ENCODE results near the gene SLC12A7. TPM values are rescaled to one million over a fixed set of nuclear protein-coding genes. Genes with fewer than 3 reads are reported as not detected.

Gene SLC12A7
- total RNA-seq, 2 experiments from 2014 or later = 31.5 to 37.5 TPM

DNA sequence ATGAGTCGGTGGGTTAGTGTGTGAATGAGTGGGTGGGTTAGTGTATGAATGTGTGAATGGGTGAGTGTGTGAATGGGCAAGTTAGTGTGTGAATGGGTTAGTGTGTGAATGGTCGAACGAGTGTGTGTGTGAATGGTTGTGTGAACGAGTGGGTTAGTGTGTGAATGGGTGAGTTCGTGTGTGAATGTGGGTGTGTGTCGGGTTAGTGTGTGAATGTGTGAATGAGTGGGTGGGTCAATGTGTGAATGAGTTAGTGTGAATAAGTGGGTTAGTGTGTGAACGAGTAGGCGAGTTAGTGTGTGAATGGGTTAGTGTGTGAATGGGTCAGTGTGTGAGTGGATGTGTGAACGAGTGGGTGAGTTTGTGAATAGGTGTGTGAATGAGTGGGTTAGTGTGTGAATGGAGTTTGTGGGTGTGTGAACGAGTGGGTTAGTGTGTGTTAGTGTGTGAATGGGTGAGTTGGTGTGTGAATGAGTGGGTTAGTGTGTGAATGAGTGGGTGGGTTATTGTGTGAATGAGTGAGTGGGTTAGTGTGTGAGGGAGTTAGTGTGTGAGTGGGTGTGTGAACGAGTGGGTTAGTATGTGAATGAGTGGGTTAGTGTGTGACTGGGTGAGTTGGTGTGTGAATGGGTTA lies 64.4 kb downstream of the SLC12A7 start:
- peaks cover 40% of the 10 kb centered on the region for H3K36me3 Mint-ChIP-seq
- H3K9me3 Mint-ChIP-seq = peaks cover 60% of the 10 kb centered on the region
- peaks cover 2% of the 10 kb centered on the region for H3K27me3 Mint-ChIP-seq
- H3K4me1 Mint-ChIP-seq = peaks cover 7% of the 10 kb centered on the region
- DNase-seq = no peak
- no peak for ATAC-seq (ENCODE audit: low read depth)
- H3K27ac Mint-ChIP-seq = no peak overlapping the region
- no peak overlapping the region for H3K4me3 Mint-ChIP-seq
- POLR2A ChIA-PET = no interaction called here

DNA sequence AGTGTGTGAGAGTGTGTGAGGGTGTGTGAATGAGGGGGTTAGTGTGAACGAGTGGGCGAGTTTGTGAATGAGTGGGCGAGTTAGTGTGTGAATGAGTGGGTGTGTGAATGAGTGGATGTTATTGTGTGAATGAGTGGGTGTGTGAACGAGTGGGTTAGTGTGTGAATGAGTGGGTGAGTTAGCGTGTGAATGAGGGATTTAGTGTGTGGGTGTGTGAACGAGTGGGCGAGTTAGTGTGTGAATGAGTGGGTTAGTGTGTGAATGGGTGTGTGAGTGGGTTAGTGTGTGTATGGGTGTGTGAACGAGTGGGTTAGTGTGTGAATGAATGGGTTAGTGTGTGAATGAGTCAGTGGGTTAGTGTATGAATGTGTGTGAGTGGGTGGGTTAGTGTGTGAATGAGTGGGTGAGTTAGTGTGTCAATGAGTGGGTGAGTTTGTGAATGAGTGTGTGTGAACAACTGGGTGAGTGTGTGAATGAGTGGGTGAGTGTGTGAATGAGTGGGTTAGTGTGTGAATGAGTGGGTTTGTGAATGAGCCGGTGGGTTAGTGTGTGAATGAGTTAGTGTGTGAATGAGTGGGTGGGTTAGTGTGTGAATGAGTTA lies 65.8 kb downstream of the SLC12A7 start:
- peaks cover 74% of the 10 kb centered on the region for H3K9me3 Mint-ChIP-seq
- H3K4me3 Mint-ChIP-seq = no peak overlapping the region

DNA sequence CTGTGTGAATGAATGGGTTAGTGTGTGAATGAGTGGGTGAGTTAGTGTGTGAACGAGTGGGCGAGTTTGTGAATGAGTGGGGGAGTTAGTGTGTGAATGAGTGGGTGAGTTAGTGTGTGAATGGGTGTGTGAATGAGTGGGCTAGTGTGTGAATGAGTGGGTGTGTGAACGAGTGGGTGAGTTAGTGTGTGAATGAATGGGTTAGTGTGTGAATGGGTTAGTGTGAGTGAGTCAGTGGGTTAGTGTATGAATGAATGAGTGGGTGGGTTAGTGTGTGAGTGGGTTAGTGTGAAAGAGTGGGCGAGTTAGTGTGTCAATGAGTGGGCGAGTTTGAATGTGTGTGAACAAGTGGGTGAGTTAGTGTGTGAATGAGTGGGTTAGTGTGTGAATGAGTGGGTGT lies 67.7 kb downstream of the SLC12A7 start:
- Mint-ChIP-seq H3K4me3 (no peak overlapping the region), H3K4me1 (peaks cover 7% of the 10 kb centered on the region), H3K36me3 (peaks cover 48% of the 10 kb centered on the region), H3K9me3 (peaks cover 82% of the 10 kb centered on the region), H3K27ac (no peak overlapping the region), H3K27me3 (peaks cover 2% of the 10 kb centered on the region)
- DNase-seq (no peak), ATAC-seq (ENCODE audit: low read depth) (no peak)
- POLR2A ChIA-PET = no interaction called here

More for the DNA sequence above, 65.8 kb downstream of the SLC12A7 start:
- DNase-seq = no peak
- peaks cover 7% of the 10 kb centered on the region for H3K4me1 Mint-ChIP-seq
- no peak overlapping the region for H3K27ac Mint-ChIP-seq
- peaks cover 46% of the 10 kb centered on the region for H3K36me3 Mint-ChIP-seq
- peaks cover 2% of the 10 kb centered on the region for H3K27me3 Mint-ChIP-seq
- POLR2A ChIA-PET = no interaction called here
- ATAC-seq (ENCODE audit: low read depth) = no peak

GRCh38 chr5:1043327-1043726 lies 68.5 kb downstream of the SLC12A7 start:
- no peak overlapping the region for H3K4me3 Mint-ChIP-seq
- H3K9me3 Mint-ChIP-seq = peaks cover 80% of the 10 kb centered on the region
- H3K36me3 Mint-ChIP-seq = peaks cover 48% of the 10 kb centered on the region
- H3K27ac Mint-ChIP-seq = no peak overlapping the region
- DNase-seq (no peak), ATAC-seq (ENCODE audit: low read depth) (no peak)
- POLR2A ChIA-PET = no interaction called here
- H3K4me1 Mint-ChIP-seq = peaks cover 7% of the 10 kb centered on the region
- peaks cover 2% of the 10 kb centered on the region for H3K27me3 Mint-ChIP-seq

DNA sequence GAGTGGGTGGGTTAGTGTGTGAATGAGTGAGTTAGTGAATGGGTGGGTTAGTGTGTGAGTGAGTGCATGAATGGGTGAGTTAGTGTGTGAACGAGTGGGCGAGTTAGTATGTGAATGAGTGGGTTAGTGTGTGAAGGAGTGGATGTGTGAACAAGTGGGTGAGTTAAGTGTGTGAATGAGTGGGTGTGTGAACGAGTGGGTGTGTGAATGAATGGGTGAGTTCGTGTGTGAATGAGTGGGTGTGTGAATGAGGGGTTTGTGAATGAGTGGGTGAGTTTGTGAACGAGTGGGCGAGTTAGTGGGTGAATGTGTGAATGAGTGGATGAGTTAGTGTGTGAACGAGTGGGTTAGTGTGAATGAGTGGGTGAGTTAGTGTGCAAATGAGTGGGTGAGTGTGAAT lies 69.2 kb downstream of the SLC12A7 start:
- H3K9me3 Mint-ChIP-seq = peaks cover 73% of the 10 kb centered on the region
- POLR2A ChIA-PET = no interaction called here
- peaks cover 42% of the 10 kb centered on the region for H3K36me3 Mint-ChIP-seq
- H3K27ac Mint-ChIP-seq = no peak overlapping the region
- H3K4me1 Mint-ChIP-seq = peaks cover 5% of the 10 kb centered on the region
- ATAC-seq (ENCODE audit: low read depth) (no peak), DNase-seq (no peak)
- no peak overlapping the region for H3K4me3 Mint-ChIP-seq
- H3K27me3 Mint-ChIP-seq = no peaks in the 10 kb centered on the region

GRCh38 chr5:1041225-1042143 lies 70.4 kb downstream of the SLC12A7 start:
- Mint-ChIP-seq H3K4me1 (peaks cover 3% of the 10 kb centered on the region), H3K27me3 (no peaks in the 10 kb centered on the region), H3K9me3 (peaks cover 62% of the 10 kb centered on the region), H3K4me3 (no peak overlapping the region), H3K36me3 (peaks cover 33% of the 10 kb centered on the region), H3K27ac (no peak overlapping the region)
- DNase-seq = no peak
- ATAC-seq (ENCODE audit: low read depth) = no peak
- POLR2A ChIA-PET = no interaction called here

GRCh38 chr5:1040571-1040970 lies 71.3 kb downstream of the SLC12A7 start:
- Mint-ChIP-seq H3K9me3 (peaks cover 53% of the 10 kb centered on the region), H3K27me3 (no peaks in the 10 kb centered on the region), H3K4me1 (peaks cover 3% of the 10 kb centered on the region), H3K27ac (no peak overlapping the region), H3K36me3 (peaks cover 26% of the 10 kb centered on the region), H3K4me3 (no peak overlapping the region)
- DNase-seq (no peak), ATAC-seq (ENCODE audit: low read depth) (no peak)
- POLR2A ChIA-PET = no interaction called here

DNA sequence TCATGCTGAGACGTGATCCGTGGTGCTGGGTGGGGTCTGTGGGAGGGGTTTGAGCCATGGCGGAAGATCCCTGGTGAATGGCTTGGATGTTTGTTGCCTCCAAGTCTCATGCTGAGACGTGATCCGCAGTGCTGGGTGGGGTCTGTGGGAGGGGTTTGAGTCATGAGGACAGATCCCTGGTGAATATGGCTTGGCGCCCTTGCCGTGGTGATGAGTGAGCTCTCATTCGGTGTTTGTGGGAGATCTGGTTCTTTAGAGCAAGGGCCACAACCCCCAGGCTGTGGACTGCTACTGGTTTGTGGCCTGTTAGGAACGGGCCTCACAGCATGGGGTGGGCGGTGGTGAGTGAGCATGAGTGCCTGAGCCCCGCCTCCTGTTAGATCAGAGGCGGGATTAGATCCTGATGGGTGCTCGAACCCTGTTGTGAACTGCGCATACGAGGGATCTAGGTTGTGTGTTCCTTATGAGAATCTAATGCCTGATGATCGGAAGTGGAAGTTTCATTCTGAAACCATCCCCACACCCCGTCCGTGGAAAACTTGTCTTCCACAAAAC lies 72.1 kb downstream of the SLC12A7 start:
- no peak overlapping the region for H3K27ac Mint-ChIP-seq
- H3K36me3 Mint-ChIP-seq = peaks cover 18% of the 10 kb centered on the region
- no peaks in the 10 kb centered on the region for H3K27me3 Mint-ChIP-seq
- POLR2A ChIA-PET = no interaction called here
- peaks cover 3% of the 10 kb centered on the region for H3K4me1 Mint-ChIP-seq
- DNase-seq (no peak), ATAC-seq (ENCODE audit: low read depth) (no peak)
- H3K9me3 Mint-ChIP-seq = peaks cover 45% of the 10 kb centered on the region
- no peak overlapping the region for H3K4me3 Mint-ChIP-seq

GRCh38 chr5:1039210-1039548 lies 72.7 kb downstream of the SLC12A7 start:
- H3K27ac Mint-ChIP-seq = no peak overlapping the region
- no peaks in the 10 kb centered on the region for H3K27me3 Mint-ChIP-seq
- peaks cover 3% of the 10 kb centered on the region for H3K4me1 Mint-ChIP-seq
- no peak overlapping the region for H3K4me3 Mint-ChIP-seq
- H3K9me3 Mint-ChIP-seq = peaks cover 39% of the 10 kb centered on the region
- POLR2A ChIA-PET = no interaction called here
- DNase-seq = no peak
- H3K36me3 Mint-ChIP-seq = peaks cover 13% of the 10 kb centered on the region
- ATAC-seq (ENCODE audit: low read depth) = no peak

GRCh38 chr5:1038417-1039209 lies 73.2 kb downstream of the SLC12A7 start:
- no peak overlapping the region for H3K4me3 Mint-ChIP-seq
- no peak for ATAC-seq (ENCODE audit: low read depth)
- H3K36me3 Mint-ChIP-seq = peaks cover 11% of the 10 kb centered on the region
- POLR2A ChIA-PET = no interaction called here
- H3K27me3 Mint-ChIP-seq = no peaks in the 10 kb centered on the region
- H3K27ac Mint-ChIP-seq = no peak overlapping the region
- H3K4me1 Mint-ChIP-seq = peaks cover 3% of the 10 kb centered on the region
- DNase-seq = no peak
- H3K9me3 Mint-ChIP-seq = peaks cover 33% of the 10 kb centered on the region

DNA sequence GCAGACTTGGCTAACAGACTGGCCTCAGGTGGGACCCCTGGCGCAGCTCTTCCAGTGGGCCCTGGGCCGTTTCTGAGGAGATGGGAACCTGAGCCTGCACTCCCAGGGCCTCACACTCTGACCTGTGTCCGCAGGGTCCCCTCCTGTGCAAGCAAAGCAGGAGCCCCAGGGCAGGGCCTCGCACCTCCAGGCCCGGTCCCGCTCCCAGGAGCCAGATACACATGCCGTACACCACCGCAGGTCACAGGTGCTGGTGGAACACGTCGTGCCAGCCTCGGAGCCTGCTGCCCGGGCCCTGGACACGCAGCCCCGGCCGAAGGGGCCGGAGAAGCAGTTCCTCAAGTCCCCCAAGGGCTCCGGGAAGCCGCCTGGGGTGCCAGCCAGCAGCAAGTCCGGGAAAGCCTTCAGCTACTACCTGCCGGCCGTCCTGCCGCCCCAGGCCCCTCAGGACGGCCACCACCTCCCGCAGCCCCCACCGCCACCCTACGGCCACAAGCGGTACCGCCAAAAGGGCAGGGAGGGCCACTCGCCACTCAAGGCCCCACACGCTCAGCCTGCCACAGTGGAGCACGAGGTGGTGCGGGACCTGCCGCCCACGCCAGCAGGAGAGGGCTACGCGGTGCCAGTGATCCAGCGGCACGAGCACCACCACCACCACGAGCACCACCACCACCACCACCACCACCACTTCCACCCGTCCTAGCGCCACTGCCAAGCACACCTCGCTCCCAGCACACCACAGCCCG lies 74.0 kb downstream of the SLC12A7 start:
- no peak for ATAC-seq (ENCODE audit: low read depth)
- Mint-ChIP-seq H3K27me3 (no peaks in the 10 kb centered on the region), H3K4me1 (peaks cover 1% of the 10 kb centered on the region), H3K4me3 (no peak overlapping the region), H3K27ac (no peak overlapping the region), H3K36me3 (peaks cover 8% of the 10 kb centered on the region), H3K9me3 (peaks cover 26% of the 10 kb centered on the region)
- POLR2A ChIA-PET = no interaction called here
- DNase-seq = no peak

DNA sequence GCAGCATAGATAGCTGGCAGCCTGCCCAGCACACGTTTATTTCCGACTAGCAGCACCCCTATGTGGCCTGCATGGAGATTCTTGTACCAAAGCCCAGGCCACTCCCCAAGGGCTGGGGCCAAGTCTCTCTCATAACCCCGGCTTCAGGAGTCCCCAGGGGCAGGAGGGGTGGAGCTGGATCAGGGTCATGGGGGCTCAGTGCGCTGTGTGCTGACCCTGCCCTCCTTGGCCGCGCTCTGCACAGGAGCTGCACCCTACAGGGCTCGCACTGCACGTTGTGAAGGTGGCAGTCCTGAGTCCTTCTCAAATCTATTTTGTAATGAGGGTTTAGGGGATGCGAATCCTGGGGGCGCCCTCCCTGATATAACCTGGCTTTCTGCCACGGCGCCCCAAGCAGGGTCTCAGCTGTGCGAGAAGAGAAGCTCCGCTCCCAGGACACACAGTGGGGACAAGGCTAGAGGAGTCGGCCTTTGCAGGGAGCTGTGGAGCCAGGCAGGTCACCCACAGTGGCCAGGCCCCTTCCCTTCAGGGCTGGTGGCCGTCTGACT lies 74.7 kb downstream of the SLC12A7 start:
- H3K9me3 Mint-ChIP-seq = peaks cover 19% of the 10 kb centered on the region
- POLR2A ChIA-PET = no interaction called here
- no peak for DNase-seq
- ATAC-seq (ENCODE audit: low read depth) = no peak
- H3K4me1 Mint-ChIP-seq = peaks cover 1% of the 10 kb centered on the region
- peaks cover 6% of the 10 kb centered on the region for H3K36me3 Mint-ChIP-seq
- no peak overlapping the region for H3K4me3 Mint-ChIP-seq
- no peak overlapping the region for H3K27ac Mint-ChIP-seq
- no peaks in the 10 kb centered on the region for H3K27me3 Mint-ChIP-seq
